Ishikawa (cell line): ENCODE measurements around the gene C9orf85.

Experiments used
- CEBPB ChIP-seq: IDR thresholded peaks from 2 replicates; pipeline ENCODE4 v1.6.1; 2012
- CREB1 ChIP-seq: IDR thresholded peaks from 2 replicates; pipeline ENCODE4 v1.6.1; 2012; ENCODE audit warnings: low read depth
- EP300 ChIP-seq: IDR thresholded peaks from 2 replicates; pipeline ENCODE4 v1.6.1; 2012; ENCODE audit warnings: borderline replicate concordance
- FOXM1 ChIP-seq: IDR thresholded peaks from 2 replicates; pipeline ENCODE4 v1.6.1; 2012; ENCODE audit warnings: low read depth, borderline replicate concordance
- NFIC ChIP-seq: IDR thresholded peaks from 2 replicates; pipeline ENCODE4 v1.6.1; 2012
- RAD21 ChIP-seq: IDR thresholded peaks from 2 replicates; pipeline ENCODE4 v1.6.1; 2012; ENCODE audit warnings: low read depth
- TCF12 ChIP-seq: IDR thresholded peaks from 2 replicates; pipeline ENCODE4 v1.6.1; 2012; ENCODE audit warnings: low read depth
- YY1 ChIP-seq: IDR thresholded peaks from 2 replicates; pipeline ENCODE4 v1.6.1; 2012; ENCODE audit warnings: low read depth
- TF ChIP-seq, protein P1 (sequence below): IDR thresholded peaks from 2 replicates; pipeline ENCODE4 v1.6.1; 2012
- TF ChIP-seq, protein P2 (sequence below): IDR thresholded peaks from 2 replicates; pipeline ENCODE4 v1.6.1; 2012
- TF ChIP-seq, protein P3 (sequence below): IDR thresholded peaks from 2 replicates; pipeline ENCODE4 v1.6.1; 2012; ENCODE audit warnings: low read depth, mild to moderate bottlenecking

DNA sequence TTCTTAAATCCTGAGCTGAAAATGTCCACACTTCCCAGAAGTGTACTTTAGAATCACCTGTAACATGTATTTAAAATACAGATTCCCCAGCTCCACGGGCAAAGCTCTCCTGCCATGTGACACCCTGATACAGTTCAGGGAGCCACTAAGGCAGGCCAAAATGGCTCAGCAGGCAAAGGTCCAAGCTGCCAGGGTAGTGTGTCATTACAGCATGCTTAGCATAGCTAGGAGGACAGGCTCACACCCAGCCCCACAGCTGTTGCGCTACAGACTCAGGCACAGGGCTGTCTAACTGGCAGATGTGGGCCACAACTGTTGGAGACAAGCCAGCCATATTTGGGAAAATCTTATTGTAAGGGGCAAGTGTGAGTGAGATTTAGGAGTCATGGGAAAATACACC is 73.0 kb downstream of the C9orf85 start:
- TF ChIP-seq YY1 (0 out of 2 replicates have a peak, but pooled peaks have one; percentile 18), TCF12 (no peak), EP300 (no peak), CEBPB (no peak), CREB1 (no peak), NFIC (0 out of 2 replicates have a peak, but pooled peaks have one; percentile 18), RAD21 (no peak), FOXM1 (no peak)
- TF ChIP-seq, protein P1, sequence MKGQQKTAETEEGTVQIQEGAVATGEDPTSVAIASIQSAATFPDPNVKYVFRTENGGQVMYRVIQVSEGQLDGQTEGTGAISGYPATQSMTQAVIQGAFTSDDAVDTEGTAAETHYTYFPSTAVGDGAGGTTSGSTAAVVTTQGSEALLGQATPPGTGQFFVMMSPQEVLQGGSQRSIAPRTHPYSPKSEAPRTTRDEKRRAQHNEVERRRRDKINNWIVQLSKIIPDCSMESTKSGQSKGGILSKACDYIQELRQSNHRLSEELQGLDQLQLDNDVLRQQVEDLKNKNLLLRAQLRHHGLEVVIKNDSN = peak; percentile 56
- TF ChIP-seq, protein P2, sequence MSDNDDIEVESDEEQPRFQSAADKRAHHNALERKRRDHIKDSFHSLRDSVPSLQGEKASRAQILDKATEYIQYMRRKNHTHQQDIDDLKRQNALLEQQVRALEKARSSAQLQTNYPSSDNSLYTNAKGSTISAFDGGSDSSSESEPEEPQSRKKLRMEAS = no peak
- TF ChIP-seq, protein P3, sequence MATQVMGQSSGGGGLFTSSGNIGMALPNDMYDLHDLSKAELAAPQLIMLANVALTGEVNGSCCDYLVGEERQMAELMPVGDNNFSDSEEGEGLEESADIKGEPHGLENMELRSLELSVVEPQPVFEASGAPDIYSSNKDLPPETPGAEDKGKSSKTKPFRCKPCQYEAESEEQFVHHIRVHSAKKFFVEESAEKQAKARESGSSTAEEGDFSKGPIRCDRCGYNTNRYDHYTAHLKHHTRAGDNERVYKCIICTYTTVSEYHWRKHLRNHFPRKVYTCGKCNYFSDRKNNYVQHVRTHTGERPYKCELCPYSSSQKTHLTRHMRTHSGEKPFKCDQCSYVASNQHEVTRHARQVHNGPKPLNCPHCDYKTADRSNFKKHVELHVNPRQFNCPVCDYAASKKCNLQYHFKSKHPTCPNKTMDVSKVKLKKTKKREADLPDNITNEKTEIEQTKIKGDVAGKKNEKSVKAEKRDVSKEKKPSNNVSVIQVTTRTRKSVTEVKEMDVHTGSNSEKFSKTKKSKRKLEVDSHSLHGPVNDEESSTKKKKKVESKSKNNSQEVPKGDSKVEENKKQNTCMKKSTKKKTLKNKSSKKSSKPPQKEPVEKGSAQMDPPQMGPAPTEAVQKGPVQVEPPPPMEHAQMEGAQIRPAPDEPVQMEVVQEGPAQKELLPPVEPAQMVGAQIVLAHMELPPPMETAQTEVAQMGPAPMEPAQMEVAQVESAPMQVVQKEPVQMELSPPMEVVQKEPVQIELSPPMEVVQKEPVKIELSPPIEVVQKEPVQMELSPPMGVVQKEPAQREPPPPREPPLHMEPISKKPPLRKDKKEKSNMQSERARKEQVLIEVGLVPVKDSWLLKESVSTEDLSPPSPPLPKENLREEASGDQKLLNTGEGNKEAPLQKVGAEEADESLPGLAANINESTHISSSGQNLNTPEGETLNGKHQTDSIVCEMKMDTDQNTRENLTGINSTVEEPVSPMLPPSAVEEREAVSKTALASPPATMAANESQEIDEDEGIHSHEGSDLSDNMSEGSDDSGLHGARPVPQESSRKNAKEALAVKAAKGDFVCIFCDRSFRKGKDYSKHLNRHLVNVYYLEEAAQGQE = no peak
